GM19468 (cell line): Measurements from ENCODE around the gene MCF2.
"Not testable (repeated sequence)": the region's sequence is repeated elsewhere in the genome, so short reads cannot be mapped to it uniquely, and the experiment has no call there.

Experiments used
- ATAC-seq: cut with Tn5 transposase; IDR thresholded peaks from one replicate; pipeline ENCODE4 v1.9.1; 2021; ENCODE audit warnings: mild to moderate bottlenecking, moderate library complexity, moderate number of reproducible peaks; ENCODE audit not compliant: unreplicated experiment; ENCODE audit errors: extremely low read depth

The MCF2 gene

DNA sequence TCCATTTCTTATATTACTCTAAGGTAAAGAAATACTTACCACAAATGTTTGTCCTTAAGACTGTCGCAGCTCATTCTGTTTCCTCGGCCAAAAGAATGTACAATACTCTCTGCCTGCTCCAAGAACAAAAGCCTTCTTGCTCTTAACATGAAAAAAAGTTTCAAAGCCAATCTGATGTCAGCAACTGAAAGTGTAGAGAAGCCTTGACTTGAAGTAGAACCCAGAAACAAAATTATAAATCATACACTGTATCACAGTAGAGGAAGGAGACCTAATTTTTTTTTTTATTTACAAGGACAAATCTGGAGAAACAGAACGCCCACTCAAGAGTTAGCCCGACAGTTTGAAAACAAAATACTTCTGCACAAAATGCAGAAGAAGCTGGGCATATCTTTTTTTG, at the start of gene MCF2:
Gene MCF2 (minus strand): TSS at position 101 of the 400 bp plus-strand sequence. CDS start 56,423 bp downstream, outside the sequence.
- no peak for ATAC-seq

DNA sequence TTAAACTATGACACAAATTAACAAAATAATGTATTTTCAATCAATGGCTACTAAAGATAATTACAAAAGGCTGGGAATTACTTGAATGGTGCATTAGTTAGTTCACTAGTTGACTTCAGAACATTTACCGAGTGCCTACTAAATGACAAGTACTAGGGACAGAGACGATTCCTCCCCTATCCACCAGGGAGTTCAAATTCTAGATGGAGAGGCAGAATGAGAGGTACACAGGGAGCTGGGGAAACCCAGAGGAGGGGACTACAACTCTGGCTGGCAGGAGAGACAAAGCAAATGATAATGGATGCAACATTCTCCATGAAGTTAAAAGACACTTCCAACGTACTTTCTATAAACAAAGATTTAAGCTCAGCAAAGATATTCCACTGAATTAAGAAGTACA, 43.1 kb upstream of the MCF2 start:
- ATAC-seq = no peak

- no peak for ATAC-seq
Observed at GRCh38 chrX:139750390-139750789, 42.4 kb upstream of the MCF2 start.

- no peak for ATAC-seq
Observed at GRCh38 chrX:139739138-139739537, 31.2 kb upstream of the MCF2 start.

- no peak for ATAC-seq
Observed at GRCh38 chrX:139738581-139738980, 30.6 kb upstream of the MCF2 start.

GRCh38 chrX:139736151-139736550, 28.2 kb upstream of the MCF2 start:
- no peak for ATAC-seq

DNA sequence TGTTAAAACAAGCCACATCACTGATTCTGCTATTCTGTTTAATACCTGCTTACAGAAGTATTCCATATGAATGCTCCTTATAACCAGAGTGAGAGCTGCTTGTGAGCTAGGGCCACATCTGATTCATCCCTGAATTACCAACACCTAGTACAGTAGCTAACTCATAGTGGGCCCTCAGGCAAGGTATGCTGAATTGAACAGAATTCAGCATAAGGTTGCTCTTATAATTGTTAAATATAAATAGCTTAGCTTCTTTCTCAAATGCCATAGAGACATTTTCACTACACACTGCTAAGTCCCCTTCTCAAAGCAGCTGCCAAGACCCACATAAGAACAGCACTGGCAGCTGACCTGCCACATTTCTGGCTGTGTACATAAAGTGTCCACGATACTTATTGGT, 27.0 kb upstream of the MCF2 start:
- ATAC-seq = no peak

GRCh38 chrX:139725720-139726119, 17.8 kb upstream of the MCF2 start:
- ATAC-seq = peak; percentile 68

DNA sequence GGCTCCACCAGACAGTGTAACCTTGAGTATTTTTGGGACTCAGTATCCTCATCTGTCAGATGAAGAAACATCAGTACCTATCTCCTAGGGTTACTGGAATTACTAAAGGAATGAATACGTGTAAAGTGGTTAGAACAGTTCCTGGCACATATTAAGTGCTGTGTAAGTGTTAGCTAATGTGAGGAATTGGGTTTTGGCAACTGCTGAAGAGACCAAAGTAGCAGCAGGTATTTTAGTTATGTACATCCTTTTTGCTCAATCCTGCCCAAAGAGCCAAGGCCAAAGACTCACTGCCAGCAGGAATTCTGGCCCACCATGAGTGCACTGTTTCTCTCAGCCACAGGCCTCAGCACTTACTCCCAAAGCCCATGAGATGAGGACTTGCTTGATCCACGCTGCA, 16.7 kb upstream of the MCF2 start:
- no peak for ATAC-seq

DNA sequence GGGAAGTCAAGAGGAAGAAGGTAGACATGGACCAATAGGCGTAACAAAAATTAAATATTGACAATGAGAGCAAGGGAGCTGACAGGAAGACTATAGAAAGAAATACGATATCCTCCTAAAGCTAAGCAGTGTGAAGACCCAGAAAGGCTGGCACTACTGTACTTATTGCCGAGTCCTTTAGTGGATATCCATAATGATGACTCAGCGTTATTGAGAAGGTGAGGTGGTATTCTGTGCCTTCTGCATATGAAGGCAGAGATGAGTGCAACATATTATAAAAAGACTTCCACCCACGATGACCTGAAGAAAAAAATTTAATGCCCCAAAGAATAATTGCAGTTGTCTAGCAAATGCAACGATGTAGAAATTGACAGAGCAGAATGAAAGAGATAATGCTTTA, 13.0 kb upstream of the MCF2 start:
- no peak for ATAC-seq

GRCh38 chrX:139720136-139720535, 12.2 kb upstream of the MCF2 start:
- no peak for ATAC-seq

DNA sequence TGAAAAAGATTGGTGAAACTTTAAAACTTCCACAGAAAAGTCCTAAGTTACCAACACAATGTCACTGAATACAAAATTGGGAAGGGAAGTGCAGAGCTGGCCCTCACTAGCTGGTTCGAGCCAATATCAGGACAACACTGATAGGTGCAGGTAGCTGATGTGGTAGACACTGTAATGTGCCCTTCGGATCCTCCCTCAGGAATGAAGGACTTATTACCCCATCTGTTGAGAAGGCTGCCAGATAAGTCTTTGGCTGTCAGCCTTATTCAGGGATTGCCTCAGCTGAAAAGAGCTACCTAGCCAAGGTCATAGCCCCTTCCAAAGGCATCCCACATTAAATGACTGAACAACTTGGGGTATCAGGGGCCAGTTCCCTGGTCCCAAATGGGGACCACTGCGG, 5.3 kb downstream of the MCF2 start:
- no peak for ATAC-seq

GRCh38 chrX:139692908-139693307, 15.1 kb downstream of the MCF2 start:
- no peak for ATAC-seq

GRCh38 chrX:139692506-139692849, 15.5 kb downstream of the MCF2 start:
- ATAC-seq = no peak

DNA sequence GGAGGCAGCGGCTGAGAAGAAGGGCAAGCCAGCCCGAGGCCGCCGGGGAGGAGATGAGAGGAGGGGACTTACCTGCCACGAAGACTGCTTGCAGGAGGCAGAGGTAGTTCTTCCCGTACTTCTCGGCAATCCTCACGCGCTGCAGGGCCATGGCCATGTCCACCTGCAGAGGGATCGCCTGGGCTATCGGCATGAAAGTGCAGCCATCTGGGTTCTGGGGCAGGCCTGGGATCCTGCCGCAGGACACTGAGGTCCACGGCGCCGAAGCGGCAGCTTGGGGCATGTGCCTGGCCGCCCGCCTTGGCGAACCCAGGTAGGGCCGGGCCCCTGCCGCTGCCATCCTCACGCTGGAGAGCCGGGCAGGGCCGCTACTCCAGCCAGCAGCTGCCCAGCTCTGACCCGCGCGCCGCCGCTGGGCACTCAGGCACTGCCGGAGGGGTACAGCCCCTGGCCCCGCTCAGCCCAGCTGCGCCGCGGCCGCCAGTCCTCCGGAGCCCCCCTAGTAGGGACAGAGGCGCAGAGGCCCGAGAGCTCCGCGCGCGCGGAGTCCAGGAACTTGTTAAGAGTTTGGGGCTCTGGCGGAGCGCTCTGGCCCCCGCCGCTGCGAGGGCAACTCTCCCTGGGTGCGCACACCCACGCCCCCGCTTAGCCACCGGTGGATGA, 16.0 kb downstream of the MCF2 start:
- no peak for ATAC-seq

- ATAC-seq = no peak
Observed at GRCh38 chrX:139691493-139691842, 16.5 kb downstream of the MCF2 start.

- ATAC-seq = not testable (repeated sequence)
Observed at GRCh38 chrX:139685175-139685574, 22.8 kb downstream of the MCF2 start.

- no peak for ATAC-seq
Observed at GRCh38 chrX:139680356-139680755, 27.6 kb downstream of the MCF2 start.

GRCh38 chrX:139647597-139647996, 60.4 kb downstream of the MCF2 start:
- ATAC-seq = no peak

- no peak for ATAC-seq
Observed at GRCh38 chrX:139642241-139642927, 65.6 kb downstream of the MCF2 start.

GRCh38 chrX:139640259-139640658, 67.7 kb downstream of the MCF2 start:
- ATAC-seq = no peak

GRCh38 chrX:139639253-139639652, 68.7 kb downstream of the MCF2 start:
- ATAC-seq = no peak
